Trophoblast cell (in vitro differentiated cells and primary cell): ENCODE data around the gene AVL9.
"Not testable (repeated sequence)": the region's sequence is repeated elsewhere in the genome, so short reads cannot be mapped to it uniquely, and the experiment has no call there.

Experiments used
- DNase-seq, 2 donors: peaks; one replicate each; pipeline ENCODE4 v3.0.0-alpha.2; 2016
- H2AFZ ChIP-seq: 2 replicates; pipeline ENCODE4 v1.6.1; 2013; ENCODE audit warnings: low read length, moderate library complexity, mild to moderate bottlenecking; ENCODE audit not compliant: insufficient read depth, poor library complexity
- H2AK5ac ChIP-seq: 2 replicates; pipeline ENCODE4 v1.6.1; 2013; ENCODE audit warnings: mild to moderate bottlenecking, low read length
- H2BK120ac ChIP-seq: 2 replicates; pipeline ENCODE4 v1.6.1; 2013; ENCODE audit warnings: low read length, mild to moderate bottlenecking, moderate library complexity; ENCODE audit not compliant: insufficient read depth, poor library complexity
- H2BK12ac ChIP-seq: 2 replicates; pipeline ENCODE4 v1.6.1; 2013; ENCODE audit warnings: mild to moderate bottlenecking, low read length, moderate library complexity
- H2BK5ac ChIP-seq: 2 replicates; pipeline ENCODE4 v1.6.1; 2013; ENCODE audit warnings: low read length, low read depth, moderate library complexity, mild to moderate bottlenecking; ENCODE audit not compliant: poor library complexity
- H3K14ac ChIP-seq: 2 replicates; pipeline ENCODE4 v1.6.1; 2013; ENCODE audit warnings: mild to moderate bottlenecking, low read length
- H3K18ac ChIP-seq: 2 replicates; pipeline ENCODE4 v1.6.1; 2013; ENCODE audit warnings: mild to moderate bottlenecking, low read length
- H3K23ac ChIP-seq: 2 replicates; pipeline ENCODE4 v1.6.1; 2013; ENCODE audit warnings: low read length
- H3K27ac ChIP-seq: 2 replicates; pipeline ENCODE4 v1.5.1; 2013; ENCODE audit warnings: low read depth, mild to moderate bottlenecking, inconsistent platforms, low read length, moderate library complexity
- H3K27me3 ChIP-seq: 2 replicates; pipeline ENCODE4 v1.6.1; 2013; ENCODE audit warnings: inconsistent platforms, mild to moderate bottlenecking, low read length, moderate library complexity; ENCODE audit not compliant: insufficient read depth
- H3K36me3 ChIP-seq, 2 experiments: 1 replicate in 1 of 2; 2 replicates in 1 of 2; pipeline ENCODE4 v1.6.1; 2013; ENCODE audit warnings: low read length in 2 of 2, mild to moderate bottlenecking in 2 of 2, moderate library complexity in 1 of 2; ENCODE audit not compliant: insufficient read depth in 2 of 2, control insufficient read depth in 1 of 2
- H3K4ac ChIP-seq: 2 replicates; pipeline ENCODE4 v1.6.1; 2013; ENCODE audit warnings: low read depth, mild to moderate bottlenecking, low read length, moderate library complexity
- H3K4me1 ChIP-seq, 2 experiments: 1 replicate in 1 of 2; 2 replicates in 1 of 2; pipeline ENCODE4 v1.6.1; 2013; ENCODE audit warnings: low read length in 2 of 2, mild to moderate bottlenecking in 2 of 2, moderate library complexity in 1 of 2; ENCODE audit not compliant: insufficient read depth in 2 of 2, control insufficient read depth in 1 of 2
- H3K4me2 ChIP-seq: 2 replicates; pipeline ENCODE4 v1.6.1; 2013; ENCODE audit warnings: inconsistent platforms, mild to moderate bottlenecking, low read length, moderate library complexity
- H3K4me3 ChIP-seq: 2 replicates; pipeline ENCODE4 v1.5.1; 2013; ENCODE audit warnings: mild to moderate bottlenecking, low read depth, low read length, inconsistent platforms
- H3K79me1 ChIP-seq: one replicate; pipeline ENCODE4 v1.6.1; 2013; ENCODE audit warnings: low read length
- H3K79me2 ChIP-seq: 2 replicates; pipeline ENCODE4 v1.6.1; 2013; ENCODE audit warnings: low read length, mild to moderate bottlenecking; ENCODE audit not compliant: control insufficient read depth, insufficient read depth, poor library complexity
- H3K9ac ChIP-seq: 2 replicates; pipeline ENCODE4 v1.6.1; 2013; ENCODE audit warnings: mild to moderate bottlenecking, low read length
- H3K9me3 ChIP-seq: 2 replicates; pipeline ENCODE4 v1.6.1; 2013; ENCODE audit warnings: low read depth, mild to moderate bottlenecking, control low read depth, inconsistent platforms, low read length; ENCODE audit not compliant: insufficient read depth
- H4K12ac ChIP-seq: 2 replicates; pipeline ENCODE4 v1.6.1; 2013; ENCODE audit warnings: low read depth, mild to moderate bottlenecking, low read length, moderate library complexity
- H4K8ac ChIP-seq: 2 replicates; pipeline ENCODE4 v1.6.1; 2013; ENCODE audit warnings: low read depth, mild to moderate bottlenecking, low read length, moderate library complexity
- H4K91ac ChIP-seq: one replicate; pipeline ENCODE4 v1.6.1; 2013; ENCODE audit warnings: low read depth, mild to moderate bottlenecking, low read length, moderate library complexity
- WGBS: extraction: QIAGEN DNeasy Blood & Tissue Kit; methylation state at CpG from one replicate; pipeline ENCODE4 v1.1.7; 2013; ENCODE audit warnings: missing lambda C conversion rate; ENCODE audit not compliant: insufficient read length, insufficient coverage; ENCODE audit errors: extremely low coverage; 5-methylcytosine and 5-hydroxymethylcytosine counted together

AVL9 gene

DNA sequence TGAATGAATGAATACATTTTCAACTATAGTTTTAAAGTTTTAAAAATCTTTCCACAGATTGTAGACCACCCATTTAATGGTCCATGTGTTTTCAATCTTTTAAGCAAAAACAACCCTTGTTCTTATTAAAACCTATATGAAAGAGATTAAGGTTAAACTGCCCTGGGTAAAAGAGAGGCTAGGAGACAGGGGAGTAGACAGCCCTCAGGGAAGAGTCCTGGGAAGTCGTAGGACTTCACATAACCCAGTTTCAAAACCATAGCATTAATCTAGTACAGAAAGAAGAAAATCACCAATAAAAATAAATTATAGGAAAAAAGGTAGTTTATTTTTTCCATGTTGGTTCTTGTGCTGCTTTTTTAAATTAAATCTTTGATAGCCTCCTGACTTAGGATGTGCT lies 124.1 kb downstream of the AVL9 start:
- H4K12ac ChIP-seq, H3K79me2 ChIP-seq, H3K36me3 ChIP-seq, H3K27me3 ChIP-seq, H3K4me2 ChIP-seq, H2AK5ac ChIP-seq, H3K9ac ChIP-seq, H3K79me1 ChIP-seq, H4K8ac ChIP-seq, H3K4ac ChIP-seq, H3K27ac ChIP-seq, H3K4me1 ChIP-seq, H2BK120ac ChIP-seq, H3K9me3 ChIP-seq, H2AFZ ChIP-seq, H4K91ac ChIP-seq, H3K23ac ChIP-seq, H3K18ac ChIP-seq, H3K14ac ChIP-seq, H2BK12ac ChIP-seq, DNase-seq, H2BK5ac ChIP-seq, H3K4me3 ChIP-seq: not testable (repeated sequence)
- no CpG with 5 or more reads among the region's 1 CpG for WGBS

DNA sequence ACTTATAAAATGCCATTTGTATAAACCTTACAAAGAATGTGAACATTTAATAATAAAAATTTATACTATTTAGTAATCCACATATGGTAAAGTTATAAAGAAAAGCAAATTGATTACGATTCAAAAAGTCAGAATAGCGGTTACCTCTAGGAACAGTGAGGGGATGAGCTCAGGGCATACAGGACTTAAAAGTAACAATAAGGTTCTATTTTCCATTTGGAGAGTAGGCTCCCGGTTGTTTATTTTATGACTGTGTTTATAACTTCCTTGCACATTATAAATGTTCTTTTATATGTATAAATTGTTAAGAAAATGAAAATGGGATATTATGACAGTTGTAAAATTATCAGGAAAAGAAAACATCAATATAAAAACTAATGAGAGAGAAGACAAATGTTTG lies 135.7 kb downstream of the AVL9 start:
- no peak overlapping the region for H3K18ac ChIP-seq
- H3K4me1 ChIP-seq, result no peaks in the 10 kb centered on the region
- H3K36me3 ChIP-seq, result no peaks in the 10 kb centered on the region
- no CpG with 5 or more reads among the region's 3 CpGs for WGBS
- no peaks in the 10 kb centered on the region for H3K79me1 ChIP-seq
- no peak overlapping the region for H2AK5ac ChIP-seq
- H3K9ac ChIP-seq, result no peak overlapping the region
- no peak overlapping the region for H3K4ac ChIP-seq
- no peak overlapping the region for H2BK12ac ChIP-seq
- no peak overlapping the region for H3K4me3 ChIP-seq
- H3K23ac ChIP-seq, result no peak overlapping the region
- H3K27ac ChIP-seq, result no peak overlapping the region
- H2BK5ac ChIP-seq, result no peak overlapping the region
- H3K27me3 ChIP-seq, result no peaks in the 10 kb centered on the region
- no peak overlapping the region for H4K8ac ChIP-seq
- no peak overlapping the region for H2BK120ac ChIP-seq
- no peak overlapping the region for H3K4me2 ChIP-seq
- no peak overlapping the region for H2AFZ ChIP-seq
- H4K12ac ChIP-seq, result no peak overlapping the region
- no peak overlapping the region for H3K14ac ChIP-seq
- H3K9me3 ChIP-seq, result no peaks in the 10 kb centered on the region
- no peak for DNase-seq
- no peak overlapping the region for H4K91ac ChIP-seq
- H3K79me2 ChIP-seq, result no peaks in the 10 kb centered on the region

DNA sequence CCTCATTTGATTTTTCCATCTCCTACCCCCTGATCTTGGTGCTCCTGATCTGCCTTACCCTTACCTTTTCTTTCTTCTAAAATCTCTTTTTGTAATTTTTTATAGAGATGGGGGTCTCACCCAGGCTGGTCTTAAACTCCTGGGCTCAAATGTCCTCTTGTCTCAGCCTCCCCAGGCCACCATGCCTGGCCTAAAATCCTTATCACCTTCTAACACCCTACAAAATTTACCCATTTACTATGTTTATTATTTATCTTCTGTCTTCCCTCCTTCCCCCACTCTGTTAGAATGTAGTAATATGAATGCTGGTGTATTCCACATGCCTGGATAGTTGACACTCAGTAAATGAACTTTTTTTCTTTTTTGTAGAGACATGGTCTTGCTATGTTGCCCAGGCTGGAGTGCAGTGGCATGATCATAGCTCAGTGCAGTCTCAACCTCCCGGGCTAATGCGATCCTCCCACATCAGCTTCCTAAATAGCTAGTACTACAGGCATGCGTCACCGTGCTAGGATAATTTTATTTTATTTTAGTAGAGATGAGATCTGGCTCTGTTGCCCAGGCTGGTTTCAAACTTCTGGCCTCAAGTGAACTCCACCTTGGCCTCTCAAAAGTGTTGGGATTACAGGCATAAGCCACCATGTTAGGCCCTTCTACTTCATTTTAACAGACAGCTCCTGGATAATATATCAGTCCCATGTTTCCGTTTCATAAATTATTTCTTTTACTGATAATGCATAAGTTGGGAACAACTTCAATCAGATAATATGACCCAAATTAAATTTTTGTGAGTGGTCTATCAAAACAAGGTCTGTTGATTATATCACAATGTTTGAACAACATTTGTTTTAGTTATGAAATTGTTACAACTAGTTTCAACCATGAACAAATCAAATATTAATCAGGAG lies 136.6 kb downstream of the AVL9 start:
- not testable (repeated sequence) for H3K4ac ChIP-seq, H2BK5ac ChIP-seq, H4K91ac ChIP-seq, H3K23ac ChIP-seq, H3K14ac ChIP-seq, DNase-seq, H3K79me1 ChIP-seq, H3K27ac ChIP-seq, H3K79me2 ChIP-seq, H3K4me1 ChIP-seq, H3K18ac ChIP-seq, H4K12ac ChIP-seq, H3K36me3 ChIP-seq, H2BK12ac ChIP-seq, H2AFZ ChIP-seq, H2AK5ac ChIP-seq, H2BK120ac ChIP-seq, H3K9me3 ChIP-seq, H3K9ac ChIP-seq, H3K27me3 ChIP-seq, H4K8ac ChIP-seq, H3K4me3 ChIP-seq, H3K4me2 ChIP-seq
- no CpG with 5 or more reads among the region's 5 CpGs for WGBS

DNA sequence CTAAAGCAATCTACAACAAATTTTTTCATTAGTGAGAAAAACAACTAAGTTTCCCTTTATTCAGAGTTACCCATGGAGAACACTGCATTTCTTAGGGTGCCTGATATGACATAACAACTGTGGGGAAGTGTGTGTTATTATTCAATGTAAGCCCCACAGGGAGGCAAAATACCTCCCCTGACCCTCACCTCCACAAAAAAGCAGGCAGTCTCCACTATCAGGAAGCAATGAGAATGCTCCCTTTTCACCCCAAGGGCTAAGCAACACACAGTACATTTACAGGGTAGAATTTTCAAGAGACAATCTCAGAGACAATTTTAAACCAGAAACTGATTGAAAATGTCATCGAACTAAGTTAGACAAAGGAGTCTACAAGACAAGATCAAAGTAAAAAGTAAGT lies 138.2 kb downstream of the AVL9 start:
- H3K9me3 ChIP-seq, DNase-seq, H3K9ac ChIP-seq, H3K27me3 ChIP-seq, H2AFZ ChIP-seq, H3K4ac ChIP-seq, H3K79me2 ChIP-seq, H2BK120ac ChIP-seq, H4K8ac ChIP-seq, H2AK5ac ChIP-seq, H3K27ac ChIP-seq, H3K36me3 ChIP-seq, H3K4me1 ChIP-seq, H3K23ac ChIP-seq, H2BK5ac ChIP-seq, H3K18ac ChIP-seq, H3K14ac ChIP-seq, H4K91ac ChIP-seq, H3K4me2 ChIP-seq, H4K12ac ChIP-seq, H3K79me1 ChIP-seq, H3K4me3 ChIP-seq, H2BK12ac ChIP-seq: not testable (repeated sequence)
- no CpG with 5 or more reads among the region's 1 CpG for WGBS
